IPS-18a (cell line): Measurements from ENCODE around the gene TH.

Experiments used
- H3K27ac ChIP-seq: one replicate; pipeline ENCODE4 v1.5.1; 2013; ENCODE audit warnings: low read length
- H3K27me3 ChIP-seq: one replicate; pipeline ENCODE4 v1.6.1; 2013; ENCODE audit warnings: mild to moderate bottlenecking, low read length; ENCODE audit not compliant: control insufficient read depth, insufficient read depth
- H3K36me3 ChIP-seq: one replicate; pipeline ENCODE4 v1.6.1; 2013; ENCODE audit warnings: low read depth, low read length; ENCODE audit not compliant: control insufficient read depth
- H3K4me1 ChIP-seq: one replicate; pipeline ENCODE4 v1.6.1; 2013; ENCODE audit warnings: low read depth, low read length; ENCODE audit not compliant: control insufficient read depth
- H3K4me3 ChIP-seq: one replicate; pipeline ENCODE4 v1.5.1; 2013; ENCODE audit warnings: low read length
- H3K9ac ChIP-seq: one replicate; pipeline ENCODE4 v1.6.1; 2013; ENCODE audit warnings: mild to moderate bottlenecking, low read length, moderate library complexity
- H3K9me3 ChIP-seq: one replicate; pipeline ENCODE4 v1.6.1; 2013; ENCODE audit warnings: low read depth, low read length; ENCODE audit not compliant: control insufficient read depth

Gene TH

DNA sequence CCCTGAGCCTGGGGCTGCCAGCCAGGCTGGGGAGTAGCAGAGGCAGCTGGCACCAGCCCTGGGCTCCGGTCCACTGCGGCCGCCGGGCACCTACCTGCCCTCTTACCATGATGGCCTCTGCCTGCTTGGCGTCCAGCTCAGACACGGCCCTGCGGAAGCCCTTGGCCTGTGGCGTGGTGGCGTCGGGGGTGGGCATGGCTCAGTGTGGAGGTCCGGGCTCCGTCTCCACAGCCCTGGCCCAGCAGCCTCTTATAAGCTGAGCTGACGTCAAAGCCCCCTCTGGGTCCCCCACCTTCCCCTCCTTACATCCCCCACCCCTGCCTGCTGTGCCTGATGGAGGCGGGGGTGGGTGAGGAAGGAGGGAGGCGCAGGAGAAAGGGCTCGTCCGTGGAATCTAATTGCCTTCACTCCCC, at the start of gene TH:
Gene TH, minus strand, starts transcription at position 225 of the 413 bp plus-strand sequence. Its CDS starts 29 bp downstream, at position 196.
- Histone ChIP-seq H3K27ac (no peak within 1 kb of the TSS), H3K4me1 (no peaks in the 10 kb centered on the region), H3K9ac (no peak within 1 kb of the TSS), H3K4me3 (no peak within 1 kb of the TSS), H3K36me3 (no peaks in the 10 kb centered on the region), H3K9me3 (no peaks in the 10 kb centered on the region), H3K27me3 (peaks cover 7% of the 10 kb centered on the region)

GRCh38 chr11:2221024-2221423, 49.4 kb upstream of the TH start:
- Histone ChIP-seq H3K9ac (no peak overlapping the region), H3K36me3 (no peaks in the 10 kb centered on the region), H3K4me1 (peaks cover 14% of the 10 kb centered on the region), H3K9me3 (no peaks in the 10 kb centered on the region), H3K27ac (no peak overlapping the region), H3K4me3 (no peak overlapping the region), H3K27me3 (peaks cover 21% of the 10 kb centered on the region)

DNA sequence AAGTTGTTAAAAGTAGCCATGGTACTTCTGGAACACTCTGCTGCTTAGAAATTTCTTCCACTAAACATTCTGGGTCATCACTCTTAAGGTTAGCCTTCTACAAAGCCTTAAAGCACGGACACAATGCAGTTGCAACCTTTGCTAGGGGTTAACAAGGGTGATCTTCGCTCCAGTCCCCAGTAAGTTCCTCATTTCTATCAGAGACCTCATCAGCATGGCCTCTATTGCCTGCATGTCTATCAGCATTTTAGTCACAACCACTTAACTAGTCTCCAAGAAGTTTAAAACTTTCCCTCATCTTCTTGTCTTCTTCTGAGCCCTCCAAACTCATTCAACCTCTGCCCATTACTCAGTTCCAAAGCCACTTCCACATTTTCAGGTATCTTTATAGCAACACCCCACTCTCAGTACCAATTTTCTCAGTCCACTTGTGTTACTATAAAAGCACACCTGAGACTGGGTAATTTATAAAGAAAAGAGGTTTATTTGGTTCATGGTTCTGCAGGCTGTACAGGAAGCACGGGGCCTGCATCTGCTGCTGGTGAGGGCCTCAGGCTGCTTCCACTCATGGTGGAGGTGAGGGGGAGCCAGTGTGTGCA, 48.7 kb upstream of the TH start:
- H3K27ac ChIP-seq, result no peak overlapping the region
- H3K36me3 ChIP-seq, result no peaks in the 10 kb centered on the region
- peaks cover 23% of the 10 kb centered on the region for H3K27me3 ChIP-seq
- peaks cover 14% of the 10 kb centered on the region for H3K4me1 ChIP-seq
- H3K9ac ChIP-seq, result no peak overlapping the region
- H3K4me3 ChIP-seq, result no peak overlapping the region
- no peaks in the 10 kb centered on the region for H3K9me3 ChIP-seq

GRCh38 chr11:2219318-2220017, 47.9 kb upstream of the TH start:
- Histone ChIP-seq H3K27me3 (peaks cover 30% of the 10 kb centered on the region), H3K36me3 (no peaks in the 10 kb centered on the region), H3K4me1 (peaks cover 14% of the 10 kb centered on the region), H3K4me3 (no peak overlapping the region), H3K9ac (no peak overlapping the region), H3K9me3 (no peaks in the 10 kb centered on the region), H3K27ac (no peak overlapping the region)

DNA sequence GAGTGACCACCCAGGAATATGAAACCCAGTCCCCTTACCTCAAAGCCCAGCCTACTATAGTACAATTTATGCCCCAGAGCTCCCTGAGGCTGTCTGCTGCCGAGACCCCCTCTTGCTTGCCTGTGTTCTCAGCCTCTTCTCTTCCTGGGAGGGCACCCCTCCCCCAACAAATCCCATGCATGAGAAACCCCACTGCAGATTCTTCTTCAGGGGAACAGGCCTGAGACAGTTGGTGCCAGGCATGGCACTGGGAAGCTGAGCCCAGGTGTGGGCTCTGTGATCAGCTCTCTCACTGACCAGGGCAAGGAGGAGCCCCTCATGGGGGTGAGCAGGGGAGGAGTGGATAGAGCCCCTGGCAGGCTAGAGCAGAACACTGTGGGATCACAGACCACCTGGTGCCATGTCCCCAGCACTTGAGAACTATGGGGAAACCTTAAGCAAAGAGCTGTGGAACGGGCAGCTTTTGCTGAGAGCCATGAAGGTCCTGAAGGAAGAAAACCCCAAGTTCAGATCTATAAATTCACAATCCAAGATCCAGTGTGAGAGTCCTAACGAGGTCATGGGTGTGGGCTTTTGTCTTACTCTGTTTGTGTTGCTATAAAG, 46.5 kb upstream of the TH start:
- peaks cover 42% of the 10 kb centered on the region for H3K27me3 ChIP-seq
- peaks cover 17% of the 10 kb centered on the region for H3K4me1 ChIP-seq
- no peaks in the 10 kb centered on the region for H3K9me3 ChIP-seq
- H3K4me3 ChIP-seq, result no peak overlapping the region
- no peak overlapping the region for H3K27ac ChIP-seq
- H3K36me3 ChIP-seq, result no peaks in the 10 kb centered on the region
- H3K9ac ChIP-seq, result no peak overlapping the region

DNA sequence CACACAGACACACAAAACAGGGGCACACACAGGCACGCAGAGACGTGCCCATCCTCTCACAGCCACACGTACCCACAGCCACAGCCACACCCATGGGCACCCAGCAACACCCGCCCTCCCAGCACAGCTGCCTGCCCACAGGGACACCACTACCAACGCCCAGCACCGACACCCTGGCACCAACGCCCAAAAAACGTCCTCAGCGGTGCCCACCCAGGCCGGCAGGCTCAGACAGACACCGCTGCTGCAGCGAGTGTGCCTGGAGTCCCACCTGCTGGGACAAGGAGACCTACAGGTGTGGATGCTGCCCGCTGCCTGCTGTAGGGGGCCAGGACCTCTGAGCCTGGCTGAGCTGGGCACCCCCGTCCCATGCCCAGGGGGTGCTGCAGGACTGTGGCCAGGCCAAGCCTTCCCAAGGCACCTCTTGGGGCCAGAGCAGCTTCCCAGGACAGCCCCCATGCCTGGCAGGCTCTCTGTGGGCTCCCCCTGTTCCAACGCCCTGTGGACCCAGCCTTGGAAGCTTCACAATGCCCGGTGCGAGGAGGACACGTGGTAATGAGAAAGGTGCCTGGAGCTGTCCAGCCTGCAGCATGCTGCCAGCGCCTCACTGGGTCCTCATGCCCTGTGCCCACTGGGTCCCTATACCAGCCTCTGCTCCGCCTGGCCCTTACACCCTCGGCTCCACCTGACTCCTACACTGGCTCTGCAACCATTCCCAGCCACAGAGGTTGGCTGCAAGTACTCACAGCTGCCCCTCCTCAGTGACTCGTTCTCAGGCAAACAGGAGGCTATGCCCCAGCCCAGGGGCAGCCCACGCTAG, 45.8 kb upstream of the TH start:
- Histone ChIP-seq H3K36me3 (no peaks in the 10 kb centered on the region), H3K27me3 (peaks cover 47% of the 10 kb centered on the region), H3K27ac (no peak overlapping the region), H3K9ac (no peak overlapping the region), H3K4me1 (peaks cover 12% of the 10 kb centered on the region), H3K9me3 (no peaks in the 10 kb centered on the region), H3K4me3 (no peak overlapping the region)

DNA sequence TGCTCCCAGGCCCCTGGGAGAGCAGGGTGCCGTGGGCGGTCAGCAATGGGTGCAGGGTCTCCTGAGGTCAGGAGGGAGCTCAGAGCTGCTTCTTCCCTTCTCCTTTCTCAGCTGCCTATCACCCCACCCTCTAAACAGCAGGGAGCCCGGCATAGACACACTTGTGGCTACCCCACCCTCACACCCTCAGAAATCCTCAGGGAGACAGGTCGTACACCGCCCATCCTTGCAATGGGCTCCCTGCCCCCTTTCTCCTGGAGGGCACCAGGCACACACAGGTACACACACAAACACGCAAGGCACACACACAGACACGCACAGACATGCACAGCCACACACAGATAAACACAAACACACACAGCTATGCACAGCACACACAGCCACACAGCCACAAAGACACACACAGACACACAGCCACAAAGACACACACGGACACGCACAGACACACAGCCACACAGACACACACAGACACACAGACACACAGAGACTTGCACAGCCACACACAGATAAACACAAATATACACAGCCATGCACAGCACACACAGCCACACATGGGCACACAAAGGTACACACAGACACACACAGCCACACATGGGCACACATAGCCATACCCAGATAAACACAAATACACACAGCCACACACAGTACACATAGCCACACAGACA, 44.9 kb upstream of the TH start:
- Histone ChIP-seq H3K9ac (no peak overlapping the region), H3K4me1 (peaks cover 12% of the 10 kb centered on the region), H3K4me3 (no peak overlapping the region), H3K36me3 (no peaks in the 10 kb centered on the region), H3K27me3 (peaks cover 46% of the 10 kb centered on the region), H3K9me3 (no peaks in the 10 kb centered on the region), H3K27ac (no peak overlapping the region)

- H3K27ac ChIP-seq, result no peak overlapping the region
- H3K9ac ChIP-seq, result no peak overlapping the region
- H3K9me3 ChIP-seq, result no peaks in the 10 kb centered on the region
- peaks cover 44% of the 10 kb centered on the region for H3K27me3 ChIP-seq
- H3K36me3 ChIP-seq, result no peaks in the 10 kb centered on the region
- no peak overlapping the region for H3K4me3 ChIP-seq
- peaks cover 12% of the 10 kb centered on the region for H3K4me1 ChIP-seq
Observed at GRCh38 chr11:2215561-2216399, 44.2 kb upstream of the TH start.

DNA sequence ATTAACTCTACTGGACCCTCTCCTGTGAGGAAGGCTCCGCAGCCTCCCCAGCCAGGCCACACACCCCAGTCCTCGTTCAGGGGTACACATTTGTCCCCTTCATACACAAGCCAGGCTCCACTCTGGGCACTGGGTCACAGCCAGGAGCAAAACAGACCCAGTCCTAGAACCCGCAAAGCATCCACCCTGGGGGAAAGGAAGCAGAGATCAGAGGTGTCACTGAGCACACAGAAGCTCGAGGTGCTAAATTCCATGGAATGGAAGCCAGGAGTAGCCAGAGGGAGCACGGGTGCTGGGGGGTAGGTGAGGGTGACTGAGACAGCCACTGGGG, 43.6 kb upstream of the TH start:
- peaks cover 12% of the 10 kb centered on the region for H3K4me1 ChIP-seq
- no peak overlapping the region for H3K4me3 ChIP-seq
- H3K27ac ChIP-seq, result no peak overlapping the region
- H3K27me3 ChIP-seq, result peaks cover 44% of the 10 kb centered on the region
- no peak overlapping the region for H3K9ac ChIP-seq
- H3K36me3 ChIP-seq, result no peaks in the 10 kb centered on the region
- H3K9me3 ChIP-seq, result no peaks in the 10 kb centered on the region

DNA sequence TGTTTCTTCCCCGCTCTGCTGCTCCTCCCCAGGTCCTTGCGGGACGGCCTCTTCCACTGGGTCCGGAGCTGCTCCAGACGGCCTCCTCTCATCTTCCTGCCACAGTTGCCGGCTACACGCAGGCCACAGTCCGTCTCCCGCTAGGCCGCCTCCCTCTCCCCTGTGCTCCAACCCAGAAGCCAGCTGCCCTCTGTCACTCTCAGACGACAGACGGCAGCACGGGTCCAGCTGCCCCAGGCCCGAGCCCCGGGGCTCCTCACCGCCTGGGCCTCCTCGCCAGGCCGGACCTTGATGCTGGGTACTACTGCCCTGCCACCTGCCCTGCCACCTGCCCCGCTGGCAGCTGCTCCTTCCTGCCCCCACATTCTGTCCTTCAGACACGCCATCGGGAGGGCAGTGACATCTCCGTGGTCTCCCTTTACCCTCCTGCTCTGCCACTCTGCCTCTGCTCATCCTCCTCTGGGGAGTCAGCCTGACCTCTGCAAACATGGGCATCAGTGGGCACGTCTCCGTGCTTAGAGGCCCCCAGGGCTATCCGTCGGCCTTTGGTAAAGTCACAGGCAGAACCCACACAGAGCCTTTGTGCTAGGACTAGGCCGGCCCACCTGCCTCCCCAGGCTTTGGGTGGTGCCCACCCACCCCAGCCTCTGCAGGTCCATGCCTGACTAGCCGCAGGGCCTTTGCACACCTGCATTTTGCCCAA, 43.1 kb upstream of the TH start:
- peaks cover 12% of the 10 kb centered on the region for H3K4me1 ChIP-seq
- H3K27ac ChIP-seq, result no peak overlapping the region
- H3K36me3 ChIP-seq, result no peaks in the 10 kb centered on the region
- peaks cover 44% of the 10 kb centered on the region for H3K27me3 ChIP-seq
- no peaks in the 10 kb centered on the region for H3K9me3 ChIP-seq
- no peak overlapping the region for H3K9ac ChIP-seq
- no peak overlapping the region for H3K4me3 ChIP-seq
